Activated T-cell treated with anti-CD3 and anti-CD28 coated beads, Interleukin-2, amount 50 U/mL, for 4 hours (primary cell): Measurements from ENCODE around the gene RBM39. TPM values are rescaled to one million over a fixed set of nuclear protein-coding genes. Genes with fewer than 3 reads are reported as not detected.
"Not testable (repeated sequence)": the region's sequence is repeated elsewhere in the genome, so short reads cannot be mapped to it uniquely, and the experiment has no call there.

Source experiments
- ATAC-seq, 2 donors: fragments of 200-7000 bp; cut with Tn5 transposase; one replicate each; pipeline ENCODE4 v1.10.0; 2021
- DNase-seq: peaks from one replicate; pipeline ENCODE4 v3.0.0-alpha.2; 2020
- H3K27me3 Mint-ChIP-seq: one replicate; pipeline ENCODE4 v1.8.0; 2021; ENCODE audit warnings: low read depth, mixed read lengths
- H3K36me3 Mint-ChIP-seq: one replicate; pipeline ENCODE4 v1.8.0; 2022; ENCODE audit warnings: mixed read lengths; ENCODE audit not compliant: insufficient read depth
- H3K4me1 Mint-ChIP-seq: one replicate; pipeline ENCODE4 v1.8.0; 2021; ENCODE audit warnings: low read depth, mixed read lengths
- H3K4me3 Mint-ChIP-seq: one replicate; pipeline ENCODE4 v1.8.0; 2021; ENCODE audit warnings: mild to moderate bottlenecking, moderate library complexity, mixed read lengths
- H3K9me3 Mint-ChIP-seq: one replicate; pipeline ENCODE4 v1.8.0; 2021; ENCODE audit warnings: mixed read lengths
- total RNA-seq, 3 donors: library from RNA; stranded (reverse); gene quantifications; one replicate each; pipeline ENCODE4 v1.2.1, GENCODE V29; 2021

Gene RBM39
- total RNA-seq, 3 donors from 2014 or later, result 336 to 375 (median 337) TPM

DNA sequence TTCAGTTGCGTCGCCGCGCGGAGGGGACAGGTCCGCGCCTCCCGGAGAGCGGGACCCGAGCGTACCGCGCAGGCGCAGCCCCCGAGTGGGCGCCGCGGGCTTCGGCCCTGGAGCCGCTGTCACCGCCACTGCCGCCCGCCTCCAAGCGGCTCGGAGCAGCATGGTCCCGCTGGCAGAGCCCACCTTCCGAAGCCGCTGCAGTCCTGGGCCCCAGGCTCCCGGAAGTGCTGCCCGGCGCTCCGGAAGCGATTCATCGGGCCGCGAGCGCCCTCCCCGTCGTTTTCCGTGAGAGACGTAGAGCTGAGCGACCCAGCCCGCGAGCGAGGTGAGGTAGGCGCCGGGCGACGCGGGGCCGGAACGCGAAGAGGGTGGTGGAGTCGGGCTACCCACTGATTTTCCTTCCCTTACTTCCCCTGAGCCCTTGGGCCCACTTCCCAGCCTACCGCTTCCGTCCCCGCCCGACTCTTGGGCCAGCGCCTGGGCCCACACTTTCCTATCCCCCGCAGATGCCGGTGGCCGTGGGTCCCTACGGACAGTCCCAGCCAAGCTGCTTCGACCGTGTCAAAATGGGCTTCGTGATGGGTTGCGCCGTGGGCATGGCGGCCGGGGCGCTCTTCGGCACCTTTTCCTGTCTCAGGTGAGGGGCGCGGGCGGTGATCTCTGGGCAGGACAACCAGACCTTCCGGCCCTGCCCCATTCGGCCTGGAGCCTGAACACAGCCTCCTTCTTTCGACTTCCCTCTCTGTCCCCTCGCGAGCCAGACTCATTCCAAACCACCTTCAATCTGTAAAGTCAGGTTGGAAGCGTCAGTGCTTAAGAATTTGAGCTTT, 42.7 kb downstream of the RBM39 start, which contains the start of the genes NFS1 and ROMO1:
Gene NFS1, minus strand, starts transcription at position 226 of the 830 bp plus-strand sequence. Its CDS starts 64 bp downstream, at position 162.
Gene ROMO1, plus strand, starts transcription at position 279 of the 830 bp plus-strand sequence. Its CDS starts 228 bp downstream, at position 507.
- peak; percentile 81 for DNase-seq
- H3K4me1 Mint-ChIP-seq, result peaks cover 28% of the 10 kb centered on the region
- peak within 1 kb of the TSS; percentile 87 for H3K4me3 Mint-ChIP-seq
- H3K27me3 Mint-ChIP-seq, result no peaks in the 10 kb centered on the region
- no peaks in the 10 kb centered on the region for H3K9me3 Mint-ChIP-seq
- peaks cover 35% of the 10 kb centered on the region for H3K36me3 Mint-ChIP-seq
- peak; percentile 87 to 88 for ATAC-seq

GRCh38 chr20:35698298-35699126, 43.5 kb downstream of the RBM39 start:
- H3K36me3 Mint-ChIP-seq, result peaks cover 28% of the 10 kb centered on the region
- no peaks in the 10 kb centered on the region for H3K9me3 Mint-ChIP-seq
- DNase-seq, result peak; percentile 10
- peaks cover 24% of the 10 kb centered on the region for H3K4me1 Mint-ChIP-seq
- peak; percentile 33 to 40 for ATAC-seq
- H3K4me3 Mint-ChIP-seq, result peak overlapping the region; percentile 87
- no peaks in the 10 kb centered on the region for H3K27me3 Mint-ChIP-seq

GRCh38 chr20:35697696-35698297, 44.3 kb downstream of the RBM39 start:
- H3K4me3 Mint-ChIP-seq, result peak overlapping the region; percentile 87
- ATAC-seq (no peak), DNase-seq (no peak)
- H3K9me3 Mint-ChIP-seq, result no peaks in the 10 kb centered on the region
- H3K27me3 Mint-ChIP-seq, result no peaks in the 10 kb centered on the region
- peaks cover 27% of the 10 kb centered on the region for H3K36me3 Mint-ChIP-seq
- H3K4me1 Mint-ChIP-seq, result peaks cover 23% of the 10 kb centered on the region

DNA sequence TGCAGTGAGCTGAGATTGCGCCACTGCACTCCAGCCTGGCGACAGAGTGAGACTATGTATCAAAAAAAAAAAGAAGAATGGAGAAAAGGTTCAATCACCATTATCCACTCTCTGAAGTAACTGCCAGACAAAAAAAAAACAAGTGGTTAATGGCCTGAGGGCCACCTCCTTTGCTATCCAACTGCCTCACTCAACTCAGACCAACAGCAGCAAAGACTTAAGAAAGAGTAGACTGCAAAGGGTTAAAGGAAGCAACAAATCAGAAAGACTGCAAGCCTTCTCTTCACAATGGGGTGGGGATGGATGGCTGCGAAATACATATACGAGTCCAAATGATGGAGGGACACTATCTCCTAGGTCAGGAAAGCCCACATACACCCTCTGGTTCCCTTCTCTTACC, 46.1 kb downstream of the RBM39 start:
- no peak overlapping the region for H3K4me3 Mint-ChIP-seq
- no peaks in the 10 kb centered on the region for H3K27me3 Mint-ChIP-seq
- peaks cover 17% of the 10 kb centered on the region for H3K36me3 Mint-ChIP-seq
- H3K9me3 Mint-ChIP-seq, result no peaks in the 10 kb centered on the region
- DNase-seq (no peak), ATAC-seq (no peak)
- peaks cover 22% of the 10 kb centered on the region for H3K4me1 Mint-ChIP-seq

GRCh38 chr20:35695245-35695749, 46.8 kb downstream of the RBM39 start:
- ATAC-seq, result no peak
- Mint-ChIP-seq H3K36me3 (peaks cover 20% of the 10 kb centered on the region), H3K4me3 (no peak overlapping the region)

GRCh38 chr20:35690265-35690664, 51.8 kb downstream of the RBM39 start:
- Mint-ChIP-seq H3K4me3 (no peak overlapping the region), H3K36me3 (peaks cover 25% of the 10 kb centered on the region), H3K9me3 (no peaks in the 10 kb centered on the region), H3K4me1 (no peaks in the 10 kb centered on the region), H3K27me3 (no peaks in the 10 kb centered on the region)
- ATAC-seq (no peak), DNase-seq (no peak)

More at GRCh38 chr20:35695245-35695749, 46.8 kb downstream of the RBM39 start:
- H3K4me1 Mint-ChIP-seq, result peaks cover 19% of the 10 kb centered on the region
- no peaks in the 10 kb centered on the region for H3K27me3 Mint-ChIP-seq
- H3K9me3 Mint-ChIP-seq, result no peaks in the 10 kb centered on the region
- no peak for DNase-seq

DNA sequence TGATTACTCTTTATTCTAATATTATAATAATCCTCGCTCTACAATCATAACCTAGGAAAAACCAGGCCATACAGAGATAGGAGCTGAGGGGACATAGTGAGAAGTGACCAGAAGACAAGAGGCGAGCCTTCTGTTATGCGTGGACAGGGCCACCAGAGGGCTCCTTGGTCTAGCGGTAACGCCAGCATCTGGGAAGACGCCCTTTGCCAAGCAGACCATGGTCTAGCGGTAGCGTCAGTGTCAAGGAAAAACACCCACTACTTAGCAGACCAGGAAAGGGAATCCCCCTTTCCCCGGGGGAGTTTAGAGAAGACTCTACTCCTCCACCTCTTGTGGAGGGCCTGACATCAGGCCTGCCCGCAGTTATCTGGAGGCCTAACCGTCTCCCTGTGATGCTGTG, 55.2 kb downstream of the RBM39 start:
- H3K4me1 Mint-ChIP-seq, ATAC-seq, DNase-seq, H3K9me3 Mint-ChIP-seq, H3K4me3 Mint-ChIP-seq, H3K27me3 Mint-ChIP-seq: not testable (repeated sequence)
- H3K36me3 Mint-ChIP-seq, result peaks cover 25% of the 10 kb centered on the region

DNA sequence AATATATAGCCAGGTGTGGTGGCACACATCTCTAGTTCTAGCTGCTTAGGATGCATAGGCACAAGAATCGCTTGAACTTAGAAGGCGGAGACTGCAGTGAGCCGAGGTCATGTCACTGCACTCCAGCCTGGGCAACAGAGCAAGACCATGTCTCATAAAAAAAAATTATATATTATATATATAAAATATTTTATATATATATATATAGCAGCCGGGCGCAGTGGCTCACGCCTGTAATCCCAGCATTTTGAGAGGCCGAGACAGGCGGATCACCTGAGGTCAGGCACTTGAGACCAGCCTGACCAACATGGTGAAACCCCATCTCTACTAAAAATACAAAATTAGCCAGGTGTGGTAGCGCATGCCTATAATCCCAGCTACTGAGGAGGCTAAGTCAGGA, 56.7 kb downstream of the RBM39 start:
- H3K36me3 Mint-ChIP-seq, result peaks cover 26% of the 10 kb centered on the region
- ATAC-seq, H3K9me3 Mint-ChIP-seq, H3K4me3 Mint-ChIP-seq, H3K27me3 Mint-ChIP-seq, H3K4me1 Mint-ChIP-seq, DNase-seq: not testable (repeated sequence)

DNA sequence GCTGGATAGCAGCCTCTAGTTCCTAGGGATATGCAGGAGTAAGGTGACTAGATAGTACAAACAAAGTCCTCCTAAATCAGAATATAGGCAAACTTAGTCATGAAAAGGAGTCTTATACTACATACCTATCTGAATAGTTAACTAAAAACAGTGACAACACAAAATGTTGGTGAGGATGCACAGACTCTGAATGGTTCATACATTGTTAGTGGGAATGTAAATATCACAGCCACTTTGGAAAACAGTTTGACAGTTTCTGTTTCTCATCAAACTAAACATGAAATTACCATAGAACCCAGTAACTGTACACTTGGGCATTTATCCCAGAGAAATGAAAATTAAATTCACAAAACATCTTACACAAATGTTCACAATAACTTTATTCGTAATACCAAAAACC, 60.1 kb downstream of the RBM39 start:
- H3K36me3 Mint-ChIP-seq, result peaks cover 11% of the 10 kb centered on the region
- no peaks in the 10 kb centered on the region for H3K9me3 Mint-ChIP-seq
- H3K4me3 Mint-ChIP-seq, result no peak overlapping the region
- ATAC-seq, result no peak
- DNase-seq, result no peak
- no peaks in the 10 kb centered on the region for H3K27me3 Mint-ChIP-seq
- H3K4me1 Mint-ChIP-seq, result no peaks in the 10 kb centered on the region

- Mint-ChIP-seq H3K27me3 (no peaks in the 10 kb centered on the region), H3K9me3 (no peaks in the 10 kb centered on the region), H3K4me3 (no peak overlapping the region), H3K36me3 (peaks cover 14% of the 10 kb centered on the region), H3K4me1 (no peaks in the 10 kb centered on the region)
- ATAC-seq, result no peak
- no peak for DNase-seq
These were observed 61.4 kb downstream of the RBM39 start for GRCh38 chr20:35680452-35681183.

GRCh38 chr20:35674921-35675320, 67.1 kb downstream of the RBM39 start:
- Mint-ChIP-seq H3K36me3 (peaks cover 40% of the 10 kb centered on the region), H3K4me3 (no peak overlapping the region), H3K9me3 (no peaks in the 10 kb centered on the region), H3K4me1 (no peaks in the 10 kb centered on the region), H3K27me3 (no peaks in the 10 kb centered on the region)
- no peak for DNase-seq
- no peak for ATAC-seq

- Mint-ChIP-seq H3K4me1 (no peaks in the 10 kb centered on the region), H3K9me3 (no peaks in the 10 kb centered on the region), H3K4me3 (no peak overlapping the region), H3K27me3 (no peaks in the 10 kb centered on the region), H3K36me3 (peaks cover 45% of the 10 kb centered on the region)
- DNase-seq (no peak), ATAC-seq (no peak)
These were observed 68.2 kb downstream of the RBM39 start for GRCh38 chr20:35673884-35674283.

- H3K4me3 Mint-ChIP-seq, result no peak overlapping the region
- H3K4me1 Mint-ChIP-seq, result peaks cover 2% of the 10 kb centered on the region
- no peak for DNase-seq
- no peaks in the 10 kb centered on the region for H3K27me3 Mint-ChIP-seq
- H3K9me3 Mint-ChIP-seq, result no peaks in the 10 kb centered on the region
- H3K36me3 Mint-ChIP-seq, result peaks cover 45% of the 10 kb centered on the region
- no peak for ATAC-seq
These were observed 72.4 kb downstream of the RBM39 start for GRCh38 chr20:35669681-35670080.
